ENCODE data around the gene RIMBP2.

Gene RIMBP2

GRCh38 chr12:130362060-130362459, 354.0 kb downstream of the RIMBP2 start (continued):
- TF ChIP-seq PRDM2 (tag by site-specific recombination; IDR thresholded peaks at IDR 0.05; ENCODE audit: borderline replicate concordance) = no peak
- TF ChIP-seq ZNF350 (tag by site-specific recombination; IDR thresholded peaks at IDR 0.05) = no peak
- no peak for TF ChIP-seq ZNF433 (tag by site-specific recombination; IDR thresholded peaks at IDR 0.05; ENCODE audit: low read depth)

GRCh38 chr12:130357729-130358330, 358.3 kb downstream of the RIMBP2 start:
- no peaks in the 10 kb centered on the region for H3K9me3 ChIP-seq (ENCODE audit: control insufficient read depth, insufficient read depth, low read depth, low read length)
- no peaks in the 10 kb centered on the region for H3K36me3 ChIP-seq (ENCODE audit: control insufficient read depth in 2 of 2, insufficient read depth in 1 of 2, low read length in 2 of 2)
- no peak overlapping the region for H3K4me3 ChIP-seq (ENCODE audit: low read depth, low read length)
- no peaks in the 10 kb centered on the region for H3K4me1 ChIP-seq (ENCODE audit: control insufficient read depth, insufficient read depth, low read length)
- H3K27ac ChIP-seq (ENCODE audit: extremely low read depth, low read depth, low read length) = no peak overlapping the region
- CTCF ChIA-PET = no interaction called here
- POLR2A ChIA-PET = no interaction called here
- TF ChIP-seq PRDM6 (tag by site-specific recombination; IDR thresholded peaks at IDR 0.05) (no peak), ZBTB44 (tag by site-specific recombination; IDR thresholded peaks at IDR 0.05) (no peak), ZNF114 (tag by site-specific recombination; IDR thresholded peaks at IDR 0.05) (no peak), ZNF701 (tag by site-specific recombination; IDR thresholded peaks at IDR 0.05) (no peak), ZNF2 (tag by site-specific recombination; IDR thresholded peaks at IDR 0.05) (no peak), ZEB2 (tag by site-specific recombination; IDR thresholded peaks at IDR 0.05) (no peak), ZNF10 (tag by site-specific recombination; IDR thresholded peaks at IDR 0.05) (no peak), ZBTB17 (tag by site-specific recombination; IDR thresholded peaks at IDR 0.05) (no peak), ZNF341 (tag by site-specific recombination; IDR thresholded peaks at IDR 0.05; ENCODE audit: low read depth) (no peak), ZNF324 (tag by site-specific recombination; IDR thresholded peaks at IDR 0.05) (no peak), ZBTB20 (tag by site-specific recombination; IDR thresholded peaks at IDR 0.05) (no peak)

- Histone ChIP-seq H3K27ac (ENCODE audit: extremely low read depth, low read depth, low read length) (no peak overlapping the region), H3K36me3 (ENCODE audit: control insufficient read depth in 2 of 2, insufficient read depth in 1 of 2, low read length in 2 of 2) (no peaks in the 10 kb centered on the region), H3K4me3 (ENCODE audit: low read depth, low read length) (no peak overlapping the region), H3K4me1 (ENCODE audit: control insufficient read depth, insufficient read depth, low read length) (no peaks in the 10 kb centered on the region), H3K9me3 (ENCODE audit: control insufficient read depth, insufficient read depth, low read depth, low read length) (no peaks in the 10 kb centered on the region)
- CTCF ChIA-PET = interaction anchor here (0.6 kb wide), 1 partner anchor 559 kb away, joined by 4 read pairs; no protein-coding TSS in a partner anchor
- TF ChIP-seq HOXD13 (CRISPR knock-in tag; IDR thresholded peaks at IDR 0.05; ENCODE audit: borderline replicate concordance) = no peak
- peak; percentile 24 for TF ChIP-seq SETDB1 (IDR thresholded peaks at IDR 0.05; ENCODE audit: insufficient read length, low read length)
- no peak for TF ChIP-seq ZNF791 (tag by site-specific recombination; IDR thresholded peaks at IDR 0.05)
- POLR2A ChIA-PET = no interaction called here
These were observed 358.9 kb downstream of the RIMBP2 start for GRCh38 chr12:130357241-130357640.

Measured in HEK293 (cell line).